Measurements from ENCODE around the gene AP4E1.

DNA sequence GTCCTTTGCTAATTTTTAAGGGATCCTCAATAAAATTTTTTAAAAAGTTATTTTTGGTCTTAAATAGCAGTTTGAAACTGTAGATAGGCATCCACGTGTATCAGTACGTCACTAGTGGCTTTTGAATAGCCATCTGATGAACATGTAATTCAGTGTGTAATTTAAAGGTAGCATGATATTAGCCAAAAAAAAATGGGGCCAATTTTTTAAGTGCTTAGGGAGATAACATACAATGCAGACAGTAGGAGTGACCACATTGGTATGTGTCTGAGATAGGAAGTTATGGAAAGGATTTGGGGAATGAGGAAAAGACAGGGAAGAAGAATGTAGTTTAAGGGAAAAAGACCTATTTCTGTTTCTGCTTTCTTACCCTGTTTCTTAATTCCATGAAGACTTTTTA lies 2.5 kb downstream of the AP4E1 start:
- TF ChIP-seq, protein P1, sequence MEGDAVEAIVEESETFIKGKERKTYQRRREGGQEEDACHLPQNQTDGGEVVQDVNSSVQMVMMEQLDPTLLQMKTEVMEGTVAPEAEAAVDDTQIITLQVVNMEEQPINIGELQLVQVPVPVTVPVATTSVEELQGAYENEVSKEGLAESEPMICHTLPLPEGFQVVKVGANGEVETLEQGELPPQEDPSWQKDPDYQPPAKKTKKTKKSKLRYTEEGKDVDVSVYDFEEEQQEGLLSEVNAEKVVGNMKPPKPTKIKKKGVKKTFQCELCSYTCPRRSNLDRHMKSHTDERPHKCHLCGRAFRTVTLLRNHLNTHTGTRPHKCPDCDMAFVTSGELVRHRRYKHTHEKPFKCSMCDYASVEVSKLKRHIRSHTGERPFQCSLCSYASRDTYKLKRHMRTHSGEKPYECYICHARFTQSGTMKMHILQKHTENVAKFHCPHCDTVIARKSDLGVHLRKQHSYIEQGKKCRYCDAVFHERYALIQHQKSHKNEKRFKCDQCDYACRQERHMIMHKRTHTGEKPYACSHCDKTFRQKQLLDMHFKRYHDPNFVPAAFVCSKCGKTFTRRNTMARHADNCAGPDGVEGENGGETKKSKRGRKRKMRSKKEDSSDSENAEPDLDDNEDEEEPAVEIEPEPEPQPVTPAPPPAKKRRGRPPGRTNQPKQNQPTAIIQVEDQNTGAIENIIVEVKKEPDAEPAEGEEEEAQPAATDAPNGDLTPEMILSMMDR (IDR thresholded peaks at IDR 0.05; ENCODE audit: low read length), result no peak
- TF ChIP-seq EZH2 (optimal IDR thresholded peaks at IDR 0.05; ENCODE audit: low read depth, low read length) (no peak), EZH2phosphoT487 (IDR thresholded peaks at IDR 0.05; ENCODE audit: low read length) (no peak)

Data from MM.1S (cell line).